ENCODE data around the gene MOB4.
A peak's percentile ranks its signal among the peaks of the same experiment; 100 is the strongest.
"Not testable (repeated sequence)": the region's sequence is repeated elsewhere in the genome, so short reads cannot be mapped to it uniquely, and the experiment has no call there.

MOB4 gene

DNA sequence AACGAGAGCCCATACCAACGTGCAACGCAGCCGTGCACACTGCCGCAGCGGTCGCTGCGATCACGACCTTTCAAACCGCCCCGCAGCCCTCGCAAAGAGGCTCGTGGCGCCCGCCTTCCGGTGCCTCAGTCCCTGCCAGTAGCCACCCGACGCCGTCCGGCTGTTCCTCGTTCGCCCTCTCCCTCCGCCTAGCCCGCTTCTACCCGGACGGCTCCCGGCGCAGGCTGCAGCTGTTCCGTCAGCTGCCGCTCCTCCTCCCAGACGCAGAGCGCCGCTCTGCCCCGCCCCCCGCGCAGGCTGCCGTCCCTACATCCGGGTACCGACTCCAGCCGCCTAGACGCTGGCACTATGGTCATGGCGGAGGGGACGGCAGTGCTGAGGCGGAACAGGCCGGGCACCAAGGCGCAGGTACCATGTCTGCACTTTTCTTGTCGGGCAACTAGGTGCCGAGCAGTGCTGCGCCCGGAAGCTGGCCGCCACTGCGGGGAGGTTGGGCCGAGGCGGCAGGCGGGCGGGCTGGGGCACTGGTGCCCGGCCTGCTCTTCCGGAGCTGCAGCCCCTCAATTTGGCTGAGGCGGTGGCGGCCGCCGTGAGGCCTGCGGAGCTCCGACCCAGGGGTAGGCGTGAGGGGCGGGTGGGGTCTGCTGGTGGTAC is at the start of gene MOB4:
Gene MOB4 (plus strand): TSS at position 328 of the 654 bp plus-strand sequence. CDS start 21 bp downstream, at position 349.
- peak; percentile 88 to 90 for DNase-seq (ENCODE audit: low read depth in 2 of 2)

DNA sequence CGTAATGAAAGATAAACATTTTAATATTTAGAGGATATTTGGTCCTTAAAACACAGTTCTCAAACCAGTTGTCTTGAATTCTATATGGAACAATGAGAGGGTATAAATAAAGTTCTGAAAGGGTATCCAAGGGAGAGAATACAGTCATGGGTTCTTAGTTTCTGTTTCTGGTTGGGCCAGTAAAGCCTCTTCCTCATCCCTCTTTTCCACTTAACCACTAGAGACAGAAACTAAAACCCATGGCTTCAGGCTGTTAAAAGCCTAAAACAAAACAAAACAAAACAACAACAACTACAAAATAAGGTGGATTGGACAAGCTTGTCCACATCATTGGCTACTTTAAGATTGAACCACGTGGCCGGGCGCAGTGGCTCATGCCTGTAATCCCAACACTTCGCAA is 43.7 kb upstream of the MOB4 start:
- DNase-seq (ENCODE audit: low read depth in 2 of 2): no peak

DNA sequence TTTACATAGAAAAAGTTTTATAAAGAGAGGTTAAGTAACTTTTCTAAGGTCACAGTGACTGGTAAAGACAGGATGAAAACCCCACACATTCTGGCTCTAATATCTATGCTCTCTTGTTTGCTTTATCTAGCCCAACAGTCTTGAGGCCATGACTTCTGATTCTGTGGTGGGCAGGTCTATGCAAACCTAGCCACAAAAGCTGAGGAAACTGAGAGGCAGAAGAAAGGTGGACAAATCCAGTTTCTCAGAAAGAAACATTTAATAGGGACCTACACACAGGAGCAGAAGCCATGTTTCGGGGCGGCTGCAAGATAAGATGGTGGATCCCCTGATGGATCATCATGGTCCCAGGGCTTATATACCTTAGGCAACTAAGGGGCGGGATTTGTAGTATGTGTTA is 38.1 kb upstream of the MOB4 start:
- no peak for DNase-seq (ENCODE audit: low read depth in 2 of 2)

DNA sequence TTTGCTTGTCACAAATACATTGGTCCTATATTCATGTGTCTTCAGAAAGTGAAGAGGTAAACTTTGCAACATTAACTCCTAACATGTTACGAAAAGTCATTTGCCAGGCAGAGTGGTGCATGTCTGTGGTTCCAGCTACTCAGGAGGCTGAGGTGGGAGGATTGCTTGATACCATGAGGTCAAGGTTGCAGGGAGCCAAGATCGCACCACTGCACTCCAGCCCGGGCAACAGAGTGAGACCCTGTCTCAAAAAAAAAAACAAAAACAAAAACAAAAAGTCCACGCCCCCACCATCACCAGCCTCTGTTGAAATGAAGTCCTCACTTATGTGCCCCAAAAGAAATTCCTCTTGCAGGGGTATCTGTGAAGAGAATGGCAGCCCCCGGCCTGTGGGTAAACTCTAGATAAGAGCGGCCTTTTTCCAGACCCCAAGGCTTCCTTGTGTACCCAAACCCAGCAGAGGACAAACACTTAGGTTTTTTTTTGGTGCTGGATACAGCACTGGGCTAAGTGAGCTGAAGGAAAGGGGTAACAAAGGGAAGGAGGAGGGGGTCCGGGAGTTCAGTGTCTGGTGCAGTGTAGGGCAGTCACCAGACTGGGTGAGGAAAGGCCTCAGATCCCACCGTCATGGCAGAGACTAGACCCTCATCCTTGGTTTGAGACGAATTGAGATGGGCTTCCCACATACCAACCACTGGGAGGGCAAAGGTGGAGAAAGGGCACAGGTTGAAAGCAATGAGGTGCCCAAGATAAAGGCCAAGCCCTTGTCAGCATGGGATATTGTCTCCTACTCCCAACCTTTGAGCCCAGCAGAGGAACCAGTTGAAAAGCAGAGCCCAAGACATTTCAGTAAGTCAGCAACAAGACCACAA is 35.5 kb upstream of the MOB4 start:
- no peak for DNase-seq (ENCODE audit: low read depth in 2 of 2)

DNA sequence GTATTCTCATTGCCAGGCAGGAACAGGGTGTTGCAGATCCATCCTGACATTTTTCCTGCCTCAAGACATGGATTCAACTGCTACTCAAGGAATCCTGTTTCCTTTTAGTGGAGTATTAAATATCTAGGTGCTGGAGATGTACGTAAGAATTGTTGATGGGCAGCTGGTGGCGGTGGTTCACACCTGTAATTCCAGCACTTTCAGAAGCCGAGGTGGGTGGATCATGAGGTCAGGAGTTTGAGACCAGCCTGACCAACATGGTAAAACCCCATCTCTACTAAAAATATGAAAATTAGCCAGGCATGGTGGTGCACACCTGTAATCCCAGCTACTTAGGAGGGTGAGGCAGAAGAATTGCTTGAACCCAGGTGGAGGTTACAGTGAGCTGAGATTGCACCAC is 31.6 kb upstream of the MOB4 start:
- not testable (repeated sequence) for DNase-seq (ENCODE audit: low read depth in 2 of 2)

DNA sequence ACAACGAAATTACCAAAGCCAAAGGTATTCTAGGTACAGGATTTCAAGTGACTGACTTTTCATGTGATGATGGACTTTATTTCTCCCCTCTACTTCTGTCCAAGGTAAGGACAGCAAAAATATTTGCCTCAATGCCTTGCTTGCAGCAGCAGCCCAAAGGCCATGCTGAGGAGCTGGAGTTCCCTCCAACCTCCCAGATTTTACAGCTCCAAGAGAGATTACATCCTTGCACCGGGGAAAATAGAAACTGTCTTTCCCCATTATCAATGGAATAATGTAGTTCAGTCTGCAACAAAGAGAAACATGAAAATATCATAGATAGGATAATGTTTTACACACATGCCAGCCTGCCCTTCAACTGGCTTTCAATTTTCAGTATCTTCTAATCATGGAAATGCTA is 29.7 kb upstream of the MOB4 start:
- DNase-seq (ENCODE audit: low read depth in 2 of 2): no peak

DNA sequence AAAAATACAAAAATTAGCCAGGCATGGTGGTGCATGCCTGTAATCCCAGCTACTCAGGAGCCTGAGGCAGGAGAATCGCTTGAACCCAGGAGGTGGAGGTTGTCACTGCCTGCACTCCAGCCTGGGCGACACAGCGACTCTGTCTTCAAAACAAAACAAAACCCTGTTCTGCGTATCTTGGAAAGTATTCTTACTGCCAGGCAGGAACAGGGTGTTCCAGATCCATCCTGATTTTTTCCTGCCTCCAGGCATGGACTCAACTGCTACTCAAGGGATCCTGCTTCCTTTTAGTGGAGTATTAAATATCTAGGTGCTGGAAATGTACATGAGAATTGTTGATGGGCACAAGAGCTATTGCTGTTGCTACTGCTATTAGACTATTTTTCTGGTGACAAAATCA is 28.5 kb upstream of the MOB4 start:
- no peak for DNase-seq (ENCODE audit: low read depth in 2 of 2)

DNA sequence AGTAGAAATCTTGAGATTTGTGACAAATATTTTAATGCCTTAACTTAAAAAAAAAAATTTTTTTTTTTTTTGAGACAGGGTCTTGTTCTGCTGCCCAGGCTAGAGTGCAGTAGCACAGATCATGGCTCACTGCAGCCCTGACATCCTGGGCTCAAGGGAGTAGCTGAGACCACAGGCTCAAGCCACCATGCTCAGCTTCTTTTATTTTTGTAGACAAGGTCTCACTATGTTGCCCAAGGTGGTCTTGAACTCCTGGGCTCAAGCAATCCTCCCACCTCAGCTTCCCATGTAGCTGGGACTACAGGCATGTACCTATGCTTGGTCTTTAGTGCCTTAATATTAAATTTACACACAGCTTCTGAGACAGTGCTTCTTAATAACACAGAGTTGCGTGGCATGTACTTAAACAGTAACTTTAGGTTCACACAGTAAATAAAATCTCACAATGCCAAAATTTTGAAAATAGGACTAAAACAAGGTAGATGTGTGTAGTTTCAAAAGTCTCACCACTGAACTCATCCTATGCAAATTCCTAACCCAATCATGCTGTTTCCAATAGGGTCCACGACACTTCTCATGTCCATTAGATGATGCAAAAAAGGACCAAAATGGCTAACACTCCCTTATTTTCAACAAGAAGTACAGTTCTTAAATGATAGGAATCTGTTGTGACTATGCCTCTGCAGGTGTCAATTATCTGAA is 20.3 kb upstream of the MOB4 start:
- DNase-seq (ENCODE audit: low read depth in 2 of 2): no peak

DNA sequence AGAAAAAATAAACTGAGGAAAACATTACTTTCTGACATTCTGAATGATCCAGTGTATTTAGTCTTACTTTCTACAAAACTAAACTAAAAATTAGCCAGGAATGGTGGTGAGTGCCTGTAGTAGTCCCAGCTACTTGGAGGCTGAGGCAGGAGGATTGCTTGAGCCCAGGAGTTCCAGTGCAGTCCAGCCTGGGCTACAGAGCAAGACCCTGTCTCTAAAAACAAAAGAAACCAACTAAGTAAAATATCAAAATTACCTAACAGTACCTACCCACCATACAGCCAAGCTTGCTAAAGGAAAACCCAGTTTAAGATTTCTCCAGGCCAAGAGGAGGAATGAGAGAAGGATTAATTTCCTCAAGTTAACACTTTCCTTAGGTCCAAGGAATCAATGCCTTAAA is 19.2 kb upstream of the MOB4 start:
- no peak for DNase-seq (ENCODE audit: low read depth in 2 of 2)

DNA sequence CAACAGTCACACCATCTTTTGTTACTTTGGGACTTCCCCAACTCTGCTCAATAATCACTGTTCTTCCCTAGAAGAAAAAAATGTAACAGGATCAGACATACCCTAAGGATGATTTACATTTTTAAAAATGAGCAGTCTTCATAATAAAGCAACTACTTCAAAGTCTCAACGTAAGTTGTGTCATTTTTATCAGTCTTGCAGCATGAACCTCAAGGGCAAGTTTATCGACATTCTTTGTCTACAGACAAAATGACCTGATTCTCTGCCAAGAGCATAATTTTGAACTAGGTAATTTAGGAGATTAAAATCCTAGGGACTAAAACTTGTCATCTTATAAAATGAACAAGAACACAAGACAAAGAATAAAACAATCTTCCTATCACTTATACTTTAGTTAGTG is 18.5 kb upstream of the MOB4 start:
- no peak for DNase-seq (ENCODE audit: low read depth in 2 of 2)

DNA sequence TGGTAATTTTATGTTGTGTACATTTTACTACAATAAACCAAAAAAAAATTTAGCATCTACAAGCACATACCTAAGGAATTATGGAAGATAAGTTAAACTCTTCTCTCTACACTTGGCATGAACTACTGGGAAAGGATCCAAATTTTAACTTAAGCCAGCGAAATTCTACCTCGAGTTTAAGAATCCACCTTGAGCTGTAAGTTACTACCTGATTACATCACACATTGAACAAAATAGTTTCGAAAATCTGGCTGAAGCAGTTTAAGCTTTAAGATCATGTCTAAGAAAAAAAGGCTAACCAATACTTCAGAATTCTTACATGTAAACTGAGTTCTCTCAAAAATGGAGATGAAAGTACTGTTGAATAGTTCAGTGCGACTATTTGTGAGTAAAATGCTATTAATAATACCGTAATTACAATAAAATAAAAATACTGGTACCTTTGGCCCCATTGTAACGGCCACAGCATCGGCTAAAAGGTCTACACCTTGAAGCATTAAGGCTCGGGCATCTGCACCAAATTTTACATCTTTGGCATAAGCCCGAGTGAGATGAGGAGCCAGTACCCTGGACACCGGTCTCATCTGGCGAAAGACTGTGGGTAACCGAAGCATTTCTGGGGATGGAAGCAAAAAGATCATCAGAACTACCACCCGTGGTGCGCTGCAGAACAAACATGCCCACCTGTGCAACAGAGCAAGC is 17.5 kb upstream of the MOB4 start:
- no peak for DNase-seq (ENCODE audit: low read depth in 2 of 2)

DNA sequence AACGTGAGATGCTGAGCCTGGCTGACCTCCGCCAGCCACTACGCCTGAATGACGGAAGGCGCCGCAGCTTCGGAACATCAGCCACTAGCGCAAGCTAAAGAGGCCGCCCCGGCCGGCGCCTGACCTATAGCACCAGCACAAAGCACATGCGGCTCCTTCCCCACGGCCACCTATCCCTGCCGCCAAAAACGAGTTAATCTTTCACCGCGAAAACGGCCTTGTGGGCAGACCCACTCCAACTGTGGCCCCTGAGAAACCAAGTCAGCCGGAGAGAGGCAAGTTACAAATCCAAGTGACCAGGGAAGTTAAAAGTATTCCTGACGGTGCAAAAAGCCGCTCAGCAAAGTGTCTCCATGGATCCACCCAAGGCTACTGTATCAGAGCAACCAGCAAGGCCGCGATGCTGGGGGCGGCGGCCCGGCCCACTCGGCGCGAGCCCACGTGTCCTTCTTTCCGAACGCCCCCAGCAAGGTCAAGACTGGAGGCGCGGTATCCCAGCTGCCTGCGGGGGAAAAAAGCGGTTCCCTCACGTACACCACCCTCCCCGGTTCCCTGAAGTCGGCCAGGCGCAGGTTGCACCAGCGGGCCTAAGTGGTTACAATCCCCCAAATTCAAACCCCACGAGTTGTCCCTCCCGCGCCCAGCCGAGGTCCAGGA is 16.8 kb upstream of the MOB4 start:
- peak; percentile 27 to 44 for DNase-seq (ENCODE audit: low read depth in 2 of 2)

DNA sequence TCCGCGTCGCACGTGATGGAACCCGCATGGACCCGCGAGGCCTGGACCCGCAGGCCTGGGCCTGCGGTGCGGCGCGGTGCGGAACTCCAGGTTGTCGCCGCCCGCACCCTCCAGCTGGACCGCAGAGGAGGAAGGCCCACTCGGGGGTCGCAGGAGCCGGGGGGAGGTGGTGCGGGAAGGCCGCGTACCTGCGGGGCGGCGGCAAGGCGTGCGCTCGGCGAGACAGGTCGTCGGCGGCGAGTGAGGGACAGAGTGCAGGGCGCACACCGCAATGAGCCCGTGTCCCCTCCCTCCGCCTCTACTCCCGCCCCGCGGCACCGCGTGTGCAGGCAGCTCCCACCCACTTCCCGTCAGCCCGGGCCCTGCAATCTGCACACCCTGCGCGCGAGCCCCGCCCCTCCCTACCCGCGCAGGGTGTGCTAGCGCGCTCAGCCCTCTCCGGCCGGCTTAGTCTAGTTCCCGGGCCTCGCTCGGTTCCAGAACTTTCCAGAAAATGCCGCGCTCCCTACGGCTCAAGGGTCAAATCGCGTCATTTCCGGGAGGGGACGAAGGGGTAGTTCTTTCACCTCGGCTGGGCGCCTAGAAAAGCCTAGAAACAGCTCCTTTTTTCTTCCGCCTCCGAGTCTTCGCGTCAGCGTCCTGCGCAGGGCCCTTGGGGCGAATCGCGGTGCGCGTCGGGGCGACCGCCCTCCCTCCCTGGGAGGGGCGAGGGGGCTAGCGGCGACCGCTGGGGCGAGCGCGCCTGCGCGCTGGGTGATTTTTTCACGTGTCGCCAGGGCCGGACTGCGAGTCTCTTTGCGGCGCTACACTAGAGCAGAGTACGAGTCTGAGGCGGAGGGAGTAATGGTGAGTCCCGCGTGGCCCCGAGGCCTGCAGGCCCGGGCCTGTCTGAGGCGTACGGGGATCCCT is 16.0 kb upstream of the MOB4 start, which contains the start of the genes HSPD1 and HSPE1:
Gene HSPD1 (minus strand): TSS at position 247 of the 909 bp plus-strand sequence. CDS start 992 bp downstream, outside the sequence.
Gene HSPE1 (plus strand): TSS at position 786 of the 909 bp plus-strand sequence. CDS start 58 bp downstream, at position 844.
- DNase-seq (ENCODE audit: low read depth in 2 of 2): peak; percentile 98 to 99

DNA sequence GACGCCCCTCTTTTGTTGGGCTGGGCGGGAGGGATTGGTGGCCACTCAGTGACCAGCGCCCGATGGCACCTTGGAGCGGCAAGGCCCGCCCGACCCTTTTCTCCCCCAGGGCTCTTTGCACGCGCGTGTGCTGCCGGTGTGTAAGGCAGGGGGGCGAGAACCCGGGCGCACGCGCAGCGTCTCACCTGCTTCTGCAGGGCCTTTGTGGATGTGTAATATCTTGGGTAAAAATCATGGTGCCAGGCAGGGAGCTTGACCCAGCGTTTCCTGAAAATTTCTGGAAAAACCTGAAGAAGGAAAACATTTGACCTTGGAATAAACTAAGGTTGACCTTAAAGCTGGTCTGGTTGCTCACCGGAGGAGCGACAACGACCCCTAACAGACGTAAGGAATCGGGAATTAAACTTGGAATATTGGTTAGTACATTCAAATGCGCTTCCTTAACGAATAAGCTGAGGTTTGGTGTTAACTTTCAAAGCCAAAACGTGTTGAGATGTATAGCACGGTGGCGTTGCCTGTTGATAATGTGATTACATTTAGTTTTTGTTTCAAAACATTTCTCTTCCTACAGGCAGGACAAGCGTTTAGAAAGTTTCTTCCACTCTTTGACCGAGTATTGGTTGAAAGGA is 15.2 kb upstream of the MOB4 start:
- no peak for DNase-seq (ENCODE audit: low read depth in 2 of 2)

DNA sequence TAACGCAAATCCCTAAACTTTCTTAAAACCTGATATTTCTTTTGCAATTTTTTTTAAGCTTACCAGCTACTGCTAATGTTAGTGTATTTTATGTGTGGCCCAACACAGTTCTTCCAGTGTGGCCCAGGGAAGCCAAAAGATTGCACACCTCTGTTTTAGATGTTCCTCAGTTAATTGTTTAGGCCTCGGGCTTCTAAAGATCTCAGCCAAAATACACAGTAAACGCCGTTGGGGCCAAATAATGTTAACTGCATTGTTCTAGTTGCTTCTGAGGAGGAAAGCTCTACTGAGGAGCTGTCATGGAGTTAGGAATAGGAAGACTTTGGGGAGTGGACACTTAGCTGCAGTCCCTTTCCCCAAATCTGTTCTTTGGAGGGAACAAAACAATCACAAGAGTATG is 13.7 kb upstream of the MOB4 start:
- DNase-seq (ENCODE audit: low read depth in 2 of 2): no peak

DNA sequence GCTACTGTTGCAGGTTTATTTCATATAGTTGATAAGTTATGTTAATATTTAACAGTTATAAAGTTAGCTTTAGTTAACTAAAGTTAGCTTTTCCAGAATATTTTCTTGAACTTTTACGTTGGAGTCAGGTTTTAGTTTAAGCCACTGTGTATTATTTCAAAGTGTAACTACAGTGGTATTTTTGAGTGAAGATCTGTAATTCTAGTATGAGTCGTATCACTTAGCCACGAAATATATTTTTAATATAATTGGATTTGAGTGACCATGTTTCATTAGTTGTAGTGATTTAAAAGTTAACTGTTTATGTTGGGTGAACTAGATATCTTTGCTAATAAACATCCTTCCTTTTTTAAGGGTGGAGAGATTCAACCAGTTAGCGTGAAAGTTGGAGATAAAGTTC is 13.2 kb upstream of the MOB4 start:
- no peak for DNase-seq (ENCODE audit: low read depth in 2 of 2)

DNA sequence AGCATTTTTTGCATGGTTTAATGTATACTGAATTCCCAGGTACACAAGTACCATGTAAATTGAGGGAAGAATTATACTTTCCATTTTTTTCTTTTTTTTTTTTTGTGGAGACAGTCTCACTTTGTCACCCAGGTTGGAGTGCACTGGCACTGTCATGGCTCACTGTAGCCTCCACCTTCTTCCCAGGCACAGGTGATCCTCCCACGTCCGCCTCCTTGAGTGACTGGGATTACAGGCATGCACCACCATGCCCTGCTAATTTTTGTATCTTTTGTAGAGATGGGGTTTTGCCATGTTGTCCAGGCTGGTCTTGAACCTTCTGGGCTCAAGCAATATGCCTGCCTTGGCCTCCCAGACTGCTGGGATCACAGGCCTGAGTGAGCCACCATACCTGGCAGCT is 11.9 kb upstream of the MOB4 start:
- no peak for DNase-seq (ENCODE audit: low read depth in 2 of 2)

DNA sequence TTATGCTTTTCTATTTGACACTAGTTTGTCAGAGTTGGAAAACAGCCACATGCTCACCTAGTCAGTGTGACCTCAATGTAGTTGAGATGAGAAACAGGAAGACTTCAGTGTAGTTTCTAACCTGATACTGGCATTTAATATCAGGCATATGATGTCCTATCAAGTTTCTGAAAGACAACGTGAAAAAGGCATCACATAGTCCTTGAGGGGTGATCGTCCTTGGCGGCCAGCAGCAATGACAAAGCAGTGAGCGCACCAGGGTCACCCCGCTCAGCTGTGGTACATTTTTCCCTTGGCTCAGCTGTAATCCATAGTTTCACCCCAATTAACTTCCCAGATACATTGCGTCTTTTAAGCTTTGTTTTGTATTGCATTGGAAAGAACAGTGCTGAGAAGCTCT is 11.4 kb upstream of the MOB4 start:
- no peak for DNase-seq (ENCODE audit: low read depth in 2 of 2)

DNA sequence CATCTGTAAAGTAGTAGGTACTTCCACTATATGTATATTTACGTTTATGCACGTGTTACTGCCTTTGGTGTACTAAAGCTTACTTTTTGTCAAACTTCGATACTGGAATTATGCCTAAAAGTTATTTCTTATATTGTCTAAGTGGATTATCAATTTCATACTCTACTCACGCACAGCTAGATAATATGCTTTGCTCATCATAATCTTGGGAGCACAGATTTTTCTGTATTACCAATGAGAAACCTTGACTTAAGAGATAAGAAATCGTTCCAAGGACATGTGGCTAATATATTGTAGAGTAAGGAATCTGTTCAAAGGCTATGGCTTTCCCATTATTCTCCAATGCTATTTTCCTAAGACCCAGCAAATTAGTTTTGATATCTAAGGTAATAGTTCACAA is 9.2 kb upstream of the MOB4 start:
- no peak for DNase-seq (ENCODE audit: low read depth in 2 of 2)

DNA sequence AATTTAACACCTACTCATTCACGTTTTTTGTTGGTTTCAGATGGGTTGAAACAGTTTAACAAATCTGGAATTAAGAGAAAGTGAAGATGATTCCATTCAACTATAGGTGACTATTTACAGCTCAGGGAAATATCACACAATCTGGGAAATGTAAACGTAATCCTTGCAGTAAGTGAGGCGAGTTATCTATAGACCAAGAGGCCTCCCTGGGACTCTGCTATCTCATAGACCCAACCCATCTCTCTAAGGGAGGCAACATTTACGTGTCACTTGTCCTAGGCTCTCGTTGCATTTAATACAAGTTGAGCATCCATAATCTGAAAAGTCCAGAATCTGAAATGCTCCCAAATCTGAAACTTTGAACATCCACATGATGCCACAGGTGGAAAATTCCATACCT is 2.0 kb upstream of the MOB4 start:
- no peak for DNase-seq (ENCODE audit: low read depth in 2 of 2)
